GM20431 (cell line): ENCODE data around the gene MRPL45.

ENCODE experiments used
- in situ Hi-C: fragments of 300-500 bp; cut with MseI, MboI; formaldehyde crosslinking; loops from one replicate; pipeline ENCODE4 v1.15.0; 2020; ENCODE audit warnings: low sequenced_read_pairs; ENCODE audit not compliant: unreplicated experiment

Gene MRPL45

GRCh38 chr17:38343608-38344419, 46.8 kb downstream of the MRPL45 start, which contains the start of gene GPR179:
Gene GPR179, minus strand, starts transcription at chr17:38343956. Its CDS starts 167 bp downstream, at chr17:38343789.
- in situ Hi-C loops = no loop called here

GRCh38 chr17:38344420-38344745, 47.4 kb downstream of the MRPL45 start:
- in situ Hi-C loops = no loop called here

- in situ Hi-C loops = loop anchor here (5.0 kb wide), 1 partner anchor 67 kb away; no protein-coding TSS in a partner anchor
Measured at GRCh38 chr17:38345743-38346142, 48.8 kb downstream of the MRPL45 start.

- in situ Hi-C loops = loop anchor here (5.0 kb wide), 1 partner anchor 63 kb away; no protein-coding TSS in a partner anchor
Measured at GRCh38 chr17:38349097-38349730, 52.2 kb downstream of the MRPL45 start.

- in situ Hi-C loops = no loop called here
Measured at GRCh38 chr17:38350035-38350434, 53.1 kb downstream of the MRPL45 start.

- in situ Hi-C loops = no loop called here
Measured at GRCh38 chr17:38351412-38352222, 54.6 kb downstream of the MRPL45 start, which contains the start of gene SOCS7. Gene SOCS7, plus strand, starts transcription at chr17:38351844. Its CDS starts 209 bp downstream, at chr17:38352053.

- in situ Hi-C loops = no loop called here
Measured at GRCh38 chr17:38352245-38353085, 55.5 kb downstream of the MRPL45 start.

GRCh38 chr17:38353086-38353604, 56.2 kb downstream of the MRPL45 start:
- in situ Hi-C loops = no loop called here

GRCh38 chr17:38353668-38354067, 56.7 kb downstream of the MRPL45 start:
- in situ Hi-C loops = no loop called here

- in situ Hi-C loops = no loop called here
Measured at GRCh38 chr17:38354466-38354865, 57.5 kb downstream of the MRPL45 start.

- in situ Hi-C loops = no loop called here
Measured at GRCh38 chr17:38355251-38355650, 58.3 kb downstream of the MRPL45 start.

GRCh38 chr17:38357486-38358123, 60.6 kb downstream of the MRPL45 start:
- in situ Hi-C loops = no loop called here

- in situ Hi-C loops = no loop called here
Measured at GRCh38 chr17:38358586-38359513, 61.9 kb downstream of the MRPL45 start.

GRCh38 chr17:38361694-38362465, 64.9 kb downstream of the MRPL45 start:
- in situ Hi-C loops = no loop called here

GRCh38 chr17:38363016-38363415, 66.0 kb downstream of the MRPL45 start:
- in situ Hi-C loops = no loop called here

- in situ Hi-C loops = no loop called here
Measured at GRCh38 chr17:38364741-38365140, 67.8 kb downstream of the MRPL45 start.
